Effector memory CD4-positive, alpha-beta T cell (primary cell): ENCODE data around the gene PLEKHM3.

Source experiments
- DNase-seq, 3 donors: peaks; one replicate each; pipeline ENCODE4 v3.0.0-alpha.2; 2020
- H3K27ac ChIP-seq: 2 replicates; pipeline ENCODE4 v1.7.0; 2013; ENCODE audit warnings: mild to moderate bottlenecking, low read length, moderate library complexity; ENCODE audit not compliant: insufficient read depth, poor library complexity, severe bottlenecking
- H3K27me3 ChIP-seq: replicated peaks from 2 replicates; pipeline ENCODE4 v1.7.0; 2013; ENCODE audit warnings: mild to moderate bottlenecking, low read length; ENCODE audit not compliant: insufficient read depth, control insufficient read depth, poor library complexity, severe bottlenecking
- H3K36me3 ChIP-seq: 2 replicates; pipeline ENCODE4 v1.7.0; 2013; ENCODE audit warnings: mild to moderate bottlenecking, low read length, moderate library complexity; ENCODE audit not compliant: control insufficient read depth, insufficient read depth
- H3K4me1 ChIP-seq: 2 replicates; pipeline ENCODE4 v1.7.0; 2013; ENCODE audit warnings: low read length, mild to moderate bottlenecking; ENCODE audit not compliant: control insufficient read depth, insufficient read depth, poor library complexity, severe bottlenecking
- H3K4me3 ChIP-seq: 2 replicates; pipeline ENCODE4 v1.7.0; 2013; ENCODE audit warnings: low read length, low read depth, mild to moderate bottlenecking; ENCODE audit not compliant: insufficient read depth, poor library complexity, severe bottlenecking
- H3K9me3 ChIP-seq: 2 replicates; pipeline ENCODE4 v1.7.0; 2013; ENCODE audit warnings: mild to moderate bottlenecking, low read length, moderate library complexity; ENCODE audit not compliant: control insufficient read depth

Gene PLEKHM3

GRCh38 chr2:207807516-207807915 is 217.8 kb downstream of the PLEKHM3 start:
- no peaks in the 10 kb centered on the region for H3K36me3 ChIP-seq
- H3K4me1 ChIP-seq: no peaks in the 10 kb centered on the region
- H3K9me3 ChIP-seq: no peaks in the 10 kb centered on the region
- no peak for DNase-seq
- no peak overlapping the region for H3K4me3 ChIP-seq
- H3K27ac ChIP-seq: no peak overlapping the region
- no peaks in the 10 kb centered on the region for H3K27me3 ChIP-seq

GRCh38 chr2:207805566-207806226 is 219.6 kb downstream of the PLEKHM3 start:
- no peak for DNase-seq

DNA sequence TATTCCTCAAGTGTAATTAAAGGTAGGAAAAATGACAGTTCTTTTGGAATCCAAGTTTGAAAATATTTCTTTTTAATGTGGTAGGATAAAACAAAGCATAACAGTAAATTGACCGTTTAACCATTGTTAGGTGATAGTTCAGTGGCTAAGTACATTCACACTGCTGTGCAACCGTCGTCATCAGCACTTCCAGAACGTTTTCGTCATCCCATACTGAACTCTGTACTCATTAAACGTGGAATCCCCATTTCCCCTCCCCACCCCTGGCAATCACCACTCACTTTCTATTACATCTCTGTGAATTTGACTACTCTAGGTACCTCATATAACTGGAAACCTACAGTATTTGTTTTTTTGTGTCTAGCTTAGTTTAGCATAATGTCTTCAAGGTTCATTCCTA is 222.7 kb downstream of the PLEKHM3 start:
- Histone ChIP-seq H3K36me3 (no peaks in the 10 kb centered on the region), H3K4me1 (no peaks in the 10 kb centered on the region), H3K27me3 (no peaks in the 10 kb centered on the region), H3K9me3 (no peaks in the 10 kb centered on the region), H3K27ac (no peak overlapping the region), H3K4me3 (no peak overlapping the region)
- no peak for DNase-seq

More at GRCh38 chr2:207805566-207806226, 219.6 kb downstream of the PLEKHM3 start:
- no peaks in the 10 kb centered on the region for H3K9me3 ChIP-seq
- H3K36me3 ChIP-seq: no peaks in the 10 kb centered on the region
- H3K27me3 ChIP-seq: no peaks in the 10 kb centered on the region
- H3K27ac ChIP-seq: no peak overlapping the region
- H3K4me3 ChIP-seq: no peak overlapping the region
- H3K4me1 ChIP-seq: no peaks in the 10 kb centered on the region

DNA sequence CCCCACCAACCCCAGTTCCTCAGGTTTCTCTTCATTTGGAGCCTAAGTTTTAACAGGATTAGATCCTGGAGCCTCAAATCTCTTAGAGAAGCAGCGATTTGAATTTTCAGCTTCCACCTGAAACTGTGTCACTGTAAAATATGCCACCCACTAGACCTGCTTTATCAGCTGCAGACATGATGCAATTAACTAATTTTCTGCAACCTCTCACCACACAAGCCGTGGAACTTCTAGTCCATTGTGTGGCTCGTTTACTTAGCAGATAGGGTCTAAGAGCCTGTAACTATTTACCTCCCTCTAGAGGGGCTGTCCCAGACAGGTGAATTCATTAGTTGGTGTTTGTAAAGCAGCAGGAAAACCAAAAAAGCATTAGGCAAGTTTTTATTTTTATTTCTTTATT is 224.1 kb downstream of the PLEKHM3 start:
- Histone ChIP-seq H3K27me3 (no peaks in the 10 kb centered on the region), H3K9me3 (no peaks in the 10 kb centered on the region), H3K27ac (no peak overlapping the region), H3K36me3 (no peaks in the 10 kb centered on the region), H3K4me1 (no peaks in the 10 kb centered on the region), H3K4me3 (no peak overlapping the region)
- DNase-seq: no peak

DNA sequence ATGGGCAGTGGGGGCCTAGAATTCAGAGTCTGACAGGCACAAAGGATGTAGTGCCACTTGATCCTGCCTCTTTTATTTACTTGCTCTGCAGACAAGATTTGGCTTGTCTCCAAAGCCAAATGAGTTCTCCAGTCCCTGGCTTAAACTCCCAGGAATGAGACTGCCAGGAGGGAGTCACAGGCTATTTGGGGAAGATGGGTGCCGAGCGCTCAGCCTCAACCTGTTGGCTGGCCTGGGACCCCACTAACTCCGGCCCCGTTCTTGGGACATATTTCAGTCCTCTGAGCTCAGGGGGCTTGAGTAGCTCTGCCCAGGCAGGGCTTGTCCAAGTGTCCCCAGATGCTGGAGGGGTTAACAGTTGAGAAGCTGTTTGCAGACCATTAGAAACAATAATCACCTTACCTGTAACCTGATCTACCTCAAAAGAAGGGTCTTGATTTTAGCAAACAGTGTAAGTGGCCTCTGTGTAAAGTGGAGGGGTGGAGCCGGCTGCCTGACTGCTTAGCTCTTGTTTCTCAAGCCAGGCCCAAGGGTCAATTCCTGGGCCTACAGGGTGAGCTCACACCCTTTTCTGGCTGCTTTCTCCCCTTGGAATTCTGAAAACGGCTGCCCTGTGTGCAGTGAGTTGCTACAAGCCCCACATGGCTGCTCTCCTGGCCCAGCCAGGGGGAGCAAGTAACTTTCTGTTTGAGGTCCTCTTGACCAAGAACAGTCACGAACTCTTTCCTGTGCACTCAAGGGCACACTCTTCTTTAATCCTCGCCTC is 228.6 kb downstream of the PLEKHM3 start:
- no peak overlapping the region for H3K27ac ChIP-seq
- H3K36me3 ChIP-seq: no peaks in the 10 kb centered on the region
- no peak overlapping the region for H3K4me3 ChIP-seq
- no peak for DNase-seq
- no peaks in the 10 kb centered on the region for H3K4me1 ChIP-seq
- no peaks in the 10 kb centered on the region for H3K27me3 ChIP-seq
- no peaks in the 10 kb centered on the region for H3K9me3 ChIP-seq

- Histone ChIP-seq H3K9me3 (no peaks in the 10 kb centered on the region), H3K36me3 (no peaks in the 10 kb centered on the region), H3K27me3 (no peaks in the 10 kb centered on the region), H3K4me3 (no peak overlapping the region), H3K27ac (no peak overlapping the region), H3K4me1 (no peaks in the 10 kb centered on the region)
- no peak for DNase-seq
These were observed 233.0 kb downstream of the PLEKHM3 start for GRCh38 chr2:207792244-207792785.

DNA sequence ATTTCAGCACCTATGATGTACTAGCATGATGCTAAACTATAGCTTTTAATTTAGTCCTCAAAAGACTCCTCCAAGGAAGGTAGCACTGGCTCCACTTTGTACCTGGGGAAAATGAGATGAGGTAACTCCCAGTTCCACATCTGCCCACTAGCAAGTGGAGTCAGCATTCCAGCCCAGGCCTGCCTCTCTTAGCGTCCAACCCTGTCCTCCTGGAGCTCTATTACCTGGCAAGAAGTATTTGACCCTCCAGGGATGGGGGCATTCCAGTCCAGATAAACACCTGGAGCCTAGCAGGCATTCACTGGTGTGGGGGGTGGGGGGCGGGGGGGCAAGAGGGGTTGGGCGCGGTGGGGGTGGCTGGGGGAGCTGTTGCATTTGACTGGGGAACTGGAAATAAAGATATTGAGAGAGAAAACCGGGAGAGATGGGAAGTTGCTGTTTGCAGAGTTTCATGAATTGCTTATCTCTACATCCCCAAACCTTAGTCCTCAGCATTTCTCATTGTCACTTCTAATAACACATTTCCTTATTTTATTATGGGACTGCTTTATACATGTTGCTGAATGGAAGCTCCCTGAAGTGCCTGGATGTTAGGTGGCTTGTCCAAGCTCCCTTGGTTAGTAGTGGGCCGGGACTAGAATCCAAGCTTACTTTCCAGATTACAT is 233.6 kb downstream of the PLEKHM3 start:
- no peak for DNase-seq
- no peaks in the 10 kb centered on the region for H3K4me1 ChIP-seq
- no peaks in the 10 kb centered on the region for H3K9me3 ChIP-seq
- no peak overlapping the region for H3K27ac ChIP-seq
- no peaks in the 10 kb centered on the region for H3K27me3 ChIP-seq
- H3K36me3 ChIP-seq: no peaks in the 10 kb centered on the region
- H3K4me3 ChIP-seq: no peak overlapping the region

DNA sequence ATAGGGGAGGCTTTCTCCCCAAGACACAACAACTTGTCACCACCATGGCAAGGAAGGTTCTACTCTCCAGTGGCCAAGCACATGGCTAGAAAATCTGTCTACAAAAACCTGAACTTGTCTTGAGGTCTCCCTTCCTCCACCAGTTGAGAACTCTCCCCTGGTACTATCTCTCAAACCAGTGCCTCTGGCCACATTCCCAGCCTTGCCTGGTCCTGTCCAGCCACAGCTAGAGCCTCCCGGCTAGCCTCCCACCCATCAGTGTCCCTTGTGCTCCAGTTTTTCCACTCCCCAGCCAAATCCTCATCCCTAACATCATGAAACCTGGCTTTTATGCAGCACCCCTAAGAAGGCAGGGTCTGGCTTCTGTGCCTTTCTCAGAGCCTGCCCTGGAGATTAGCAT is 234.4 kb downstream of the PLEKHM3 start:
- Histone ChIP-seq H3K9me3 (no peaks in the 10 kb centered on the region), H3K36me3 (no peaks in the 10 kb centered on the region), H3K27ac (no peak overlapping the region), H3K4me1 (no peaks in the 10 kb centered on the region), H3K27me3 (no peaks in the 10 kb centered on the region), H3K4me3 (no peak overlapping the region)
- DNase-seq: no peak

DNA sequence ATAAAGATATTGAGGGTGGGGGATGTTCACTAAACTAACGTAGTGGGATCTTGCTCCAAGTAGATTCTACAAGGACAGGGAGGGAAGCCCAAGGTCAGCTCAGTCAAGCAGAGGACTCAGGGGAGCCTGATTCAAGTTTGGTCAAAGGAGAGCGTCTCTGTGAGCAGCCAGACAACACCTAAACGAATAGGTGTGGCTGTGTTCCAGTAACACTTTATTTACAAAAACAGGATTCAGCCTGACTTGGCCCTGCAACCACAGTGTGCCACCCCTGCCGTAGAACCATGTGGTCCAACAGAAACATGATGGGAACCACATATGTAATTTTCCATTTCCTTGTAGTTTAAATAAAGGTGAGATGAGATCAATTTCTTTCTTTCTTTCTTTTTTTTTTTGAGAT is 237.5 kb downstream of the PLEKHM3 start:
- no peak for DNase-seq
- Histone ChIP-seq H3K36me3 (no peaks in the 10 kb centered on the region), H3K27me3 (no peaks in the 10 kb centered on the region), H3K4me1 (no peaks in the 10 kb centered on the region), H3K9me3 (no peaks in the 10 kb centered on the region), H3K27ac (no peak overlapping the region), H3K4me3 (no peak overlapping the region)

DNA sequence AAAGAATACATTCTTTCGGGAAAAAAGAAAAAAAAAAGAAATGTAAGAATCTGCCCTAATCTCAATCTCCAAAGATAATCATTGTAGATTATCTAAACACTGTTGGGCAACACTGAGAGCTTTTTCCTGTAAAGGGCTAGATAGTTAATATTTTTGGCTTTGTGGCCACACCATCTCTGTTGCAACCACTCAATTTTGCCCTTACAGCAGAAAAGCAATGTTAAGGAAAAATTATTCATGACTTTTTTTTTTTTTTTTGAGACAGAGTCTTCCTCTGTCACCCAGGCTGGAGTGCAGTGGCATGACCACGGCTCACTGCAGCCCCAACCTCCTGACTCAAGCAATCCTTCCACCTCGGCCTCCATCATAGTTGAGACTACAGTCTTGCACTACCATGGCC is 238.3 kb downstream of the PLEKHM3 start:
- no peaks in the 10 kb centered on the region for H3K9me3 ChIP-seq
- DNase-seq: no peak
- H3K27ac ChIP-seq: no peak overlapping the region

More for the DNA sequence above, 238.3 kb downstream of the PLEKHM3 start:
- no peak overlapping the region for H3K4me3 ChIP-seq
- H3K36me3 ChIP-seq: no peaks in the 10 kb centered on the region
- H3K4me1 ChIP-seq: no peaks in the 10 kb centered on the region
- H3K27me3 ChIP-seq: no peaks in the 10 kb centered on the region
